K562 (cell line): ENCODE results near the gene OSTF1.

Experiments used
- CEBPB ChIP-seq: fragments of 450-650 bp; IDR thresholded peaks from 2 replicates; pipeline ENCODE4 v1.6.1; 2016; ENCODE audit warnings: missing genetic modification characterization, missing compliant biosample characterization
- IRF2 ChIP-seq: sonication (generic); formaldehyde crosslinking; IDR thresholded peaks from 2 replicates; pipeline ENCODE4 v1.8.1; 2022; ENCODE audit warnings: mild to moderate bottlenecking, missing genetic modification reagents
- MEF2D ChIP-seq: conservative IDR thresholded peaks from 2 replicates; pipeline ENCODE4 v1.6.1; 2016; ENCODE audit warnings: low read depth, missing genetic modification characterization, missing compliant biosample characterization
- POU5F1 ChIP-seq: fragments of 150-350 bp; IDR thresholded peaks from 2 replicates; pipeline ENCODE4 v1.6.1; 2014; ENCODE audit warnings: borderline replicate concordance, low read length, low read depth, mild to moderate bottlenecking; ENCODE audit not compliant: partially characterized antibody
- TF ChIP-seq, protein P1 (sequence below): IDR thresholded peaks from 2 replicates; pipeline ENCODE4 v1.6.1; 2012; ENCODE audit warnings: low read depth, low read length, improper control_type of control experiment, borderline replicate concordance
- TF ChIP-seq, protein P2 (sequence below): sonication (generic); formaldehyde crosslinking; IDR thresholded peaks from 2 replicates; pipeline ENCODE4 v1.5.0; 2020; ENCODE audit warnings: missing genetic modification reagents
- TF ChIP-seq, protein P3 (sequence below): sonication (generic); formaldehyde crosslinking; IDR thresholded peaks from 2 replicates; pipeline ENCODE4 v1.9.0; 2022; ENCODE audit warnings: mild to moderate bottlenecking, missing genetic modification reagents
- TF ChIP-seq, protein P4 (sequence below): fragments of 450-650 bp; IDR thresholded peaks from 2 replicates; pipeline ENCODE4 v1.6.1; 2016; ENCODE audit warnings: low read depth, mild to moderate bottlenecking, moderate library complexity
- TF ChIP-seq, protein P5 (sequence below), 2 experiments: fragments of 450-650 bp; formaldehyde crosslinking in 1 of 2; IDR thresholded peaks; 2 replicates each; pipeline versions ENCODE4 v1.4.0 to v1.6.1; 2014 to 2020; ENCODE audit warnings: mild to moderate bottlenecking in 2 of 2, borderline replicate concordance in 1 of 2, low read depth in 1 of 2
- TF ChIP-seq, protein P6 (sequence below), 3 experiments: IDR thresholded peaks in 2 of 3; conservative IDR thresholded peaks in 1 of 3; 2 replicates each; pipeline ENCODE4 v1.5.1; 2011 to 2012; ENCODE audit warnings: low read length in 3 of 3, mild to moderate bottlenecking in 3 of 3, control low read depth in 2 of 3, improper control_type of control experiment in 1 of 3, inconsistent platforms in 1 of 3, low read depth in 1 of 3, mixed read lengths in 1 of 3, moderate library complexity in 1 of 3; ENCODE audit not compliant: insufficient read depth in 2 of 3

DNA sequence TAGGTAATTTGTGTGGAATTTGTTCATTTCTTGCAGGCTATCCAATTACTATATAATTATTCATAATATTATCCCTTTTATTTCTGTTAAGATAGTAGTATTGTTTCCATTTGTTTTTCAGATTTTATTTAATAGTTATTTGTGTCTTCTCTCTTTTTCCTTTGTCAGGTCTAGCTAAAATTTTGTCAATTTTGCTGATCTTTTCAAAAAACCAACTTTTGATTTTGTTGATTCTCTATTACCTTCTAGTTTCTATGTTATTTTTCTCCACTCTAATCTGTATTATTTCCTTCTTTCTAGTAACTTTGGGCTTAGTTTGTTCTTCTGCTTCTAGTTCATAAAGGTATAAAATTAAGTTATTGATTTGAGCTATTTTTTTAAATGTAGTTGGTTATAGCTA, 76.3 kb downstream of the OSTF1 start:
- TF ChIP-seq, protein P1, sequence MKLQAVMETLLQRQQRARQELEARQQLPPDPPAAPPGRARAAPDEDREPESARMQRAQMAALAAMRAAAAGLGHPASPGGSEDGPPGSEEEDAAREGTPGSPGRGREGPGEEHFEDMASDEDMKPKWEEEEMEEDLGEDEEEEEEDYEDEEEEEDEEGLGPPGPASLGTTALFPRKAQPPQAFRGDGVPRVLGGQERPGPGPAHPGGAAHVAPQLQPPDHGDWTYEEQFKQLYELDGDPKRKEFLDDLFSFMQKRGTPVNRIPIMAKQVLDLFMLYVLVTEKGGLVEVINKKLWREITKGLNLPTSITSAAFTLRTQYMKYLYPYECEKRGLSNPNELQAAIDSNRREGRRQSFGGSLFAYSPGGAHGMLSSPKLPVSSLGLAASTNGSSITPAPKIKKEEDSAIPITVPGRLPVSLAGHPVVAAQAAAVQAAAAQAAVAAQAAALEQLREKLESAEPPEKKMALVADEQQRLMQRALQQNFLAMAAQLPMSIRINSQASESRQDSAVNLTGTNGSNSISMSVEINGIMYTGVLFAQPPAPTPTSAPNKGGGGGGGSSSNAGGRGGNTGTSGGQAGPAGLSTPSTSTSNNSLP, result no peak
- TF ChIP-seq POU5F1, result no peak
- TF ChIP-seq, protein P2, sequence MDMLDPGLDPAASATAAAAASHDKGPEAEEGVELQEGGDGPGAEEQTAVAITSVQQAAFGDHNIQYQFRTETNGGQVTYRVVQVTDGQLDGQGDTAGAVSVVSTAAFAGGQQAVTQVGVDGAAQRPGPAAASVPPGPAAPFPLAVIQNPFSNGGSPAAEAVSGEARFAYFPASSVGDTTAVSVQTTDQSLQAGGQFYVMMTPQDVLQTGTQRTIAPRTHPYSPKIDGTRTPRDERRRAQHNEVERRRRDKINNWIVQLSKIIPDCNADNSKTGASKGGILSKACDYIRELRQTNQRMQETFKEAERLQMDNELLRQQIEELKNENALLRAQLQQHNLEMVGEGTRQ, result no peak
- TF ChIP-seq, protein P3, sequence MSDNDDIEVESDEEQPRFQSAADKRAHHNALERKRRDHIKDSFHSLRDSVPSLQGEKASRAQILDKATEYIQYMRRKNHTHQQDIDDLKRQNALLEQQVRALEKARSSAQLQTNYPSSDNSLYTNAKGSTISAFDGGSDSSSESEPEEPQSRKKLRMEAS (CRISPR knock-in tag), result no peak
- TF ChIP-seq, protein P4, sequence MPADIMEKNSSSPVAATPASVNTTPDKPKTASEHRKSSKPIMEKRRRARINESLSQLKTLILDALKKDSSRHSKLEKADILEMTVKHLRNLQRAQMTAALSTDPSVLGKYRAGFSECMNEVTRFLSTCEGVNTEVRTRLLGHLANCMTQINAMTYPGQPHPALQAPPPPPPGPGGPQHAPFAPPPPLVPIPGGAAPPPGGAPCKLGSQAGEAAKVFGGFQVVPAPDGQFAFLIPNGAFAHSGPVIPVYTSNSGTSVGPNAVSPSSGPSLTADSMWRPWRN, result no peak
- TF ChIP-seq, protein P5, sequence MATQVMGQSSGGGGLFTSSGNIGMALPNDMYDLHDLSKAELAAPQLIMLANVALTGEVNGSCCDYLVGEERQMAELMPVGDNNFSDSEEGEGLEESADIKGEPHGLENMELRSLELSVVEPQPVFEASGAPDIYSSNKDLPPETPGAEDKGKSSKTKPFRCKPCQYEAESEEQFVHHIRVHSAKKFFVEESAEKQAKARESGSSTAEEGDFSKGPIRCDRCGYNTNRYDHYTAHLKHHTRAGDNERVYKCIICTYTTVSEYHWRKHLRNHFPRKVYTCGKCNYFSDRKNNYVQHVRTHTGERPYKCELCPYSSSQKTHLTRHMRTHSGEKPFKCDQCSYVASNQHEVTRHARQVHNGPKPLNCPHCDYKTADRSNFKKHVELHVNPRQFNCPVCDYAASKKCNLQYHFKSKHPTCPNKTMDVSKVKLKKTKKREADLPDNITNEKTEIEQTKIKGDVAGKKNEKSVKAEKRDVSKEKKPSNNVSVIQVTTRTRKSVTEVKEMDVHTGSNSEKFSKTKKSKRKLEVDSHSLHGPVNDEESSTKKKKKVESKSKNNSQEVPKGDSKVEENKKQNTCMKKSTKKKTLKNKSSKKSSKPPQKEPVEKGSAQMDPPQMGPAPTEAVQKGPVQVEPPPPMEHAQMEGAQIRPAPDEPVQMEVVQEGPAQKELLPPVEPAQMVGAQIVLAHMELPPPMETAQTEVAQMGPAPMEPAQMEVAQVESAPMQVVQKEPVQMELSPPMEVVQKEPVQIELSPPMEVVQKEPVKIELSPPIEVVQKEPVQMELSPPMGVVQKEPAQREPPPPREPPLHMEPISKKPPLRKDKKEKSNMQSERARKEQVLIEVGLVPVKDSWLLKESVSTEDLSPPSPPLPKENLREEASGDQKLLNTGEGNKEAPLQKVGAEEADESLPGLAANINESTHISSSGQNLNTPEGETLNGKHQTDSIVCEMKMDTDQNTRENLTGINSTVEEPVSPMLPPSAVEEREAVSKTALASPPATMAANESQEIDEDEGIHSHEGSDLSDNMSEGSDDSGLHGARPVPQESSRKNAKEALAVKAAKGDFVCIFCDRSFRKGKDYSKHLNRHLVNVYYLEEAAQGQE (IDR thresholded peaks at IDR 0.05; ENCODE audit: borderline replicate concordance), result no peak
- TF ChIP-seq, protein P5 (CRISPR knock-in tag; IDR thresholded peaks at IDR 0.05; ENCODE audit: low read depth), result no peak
- TF ChIP-seq, protein P6, sequence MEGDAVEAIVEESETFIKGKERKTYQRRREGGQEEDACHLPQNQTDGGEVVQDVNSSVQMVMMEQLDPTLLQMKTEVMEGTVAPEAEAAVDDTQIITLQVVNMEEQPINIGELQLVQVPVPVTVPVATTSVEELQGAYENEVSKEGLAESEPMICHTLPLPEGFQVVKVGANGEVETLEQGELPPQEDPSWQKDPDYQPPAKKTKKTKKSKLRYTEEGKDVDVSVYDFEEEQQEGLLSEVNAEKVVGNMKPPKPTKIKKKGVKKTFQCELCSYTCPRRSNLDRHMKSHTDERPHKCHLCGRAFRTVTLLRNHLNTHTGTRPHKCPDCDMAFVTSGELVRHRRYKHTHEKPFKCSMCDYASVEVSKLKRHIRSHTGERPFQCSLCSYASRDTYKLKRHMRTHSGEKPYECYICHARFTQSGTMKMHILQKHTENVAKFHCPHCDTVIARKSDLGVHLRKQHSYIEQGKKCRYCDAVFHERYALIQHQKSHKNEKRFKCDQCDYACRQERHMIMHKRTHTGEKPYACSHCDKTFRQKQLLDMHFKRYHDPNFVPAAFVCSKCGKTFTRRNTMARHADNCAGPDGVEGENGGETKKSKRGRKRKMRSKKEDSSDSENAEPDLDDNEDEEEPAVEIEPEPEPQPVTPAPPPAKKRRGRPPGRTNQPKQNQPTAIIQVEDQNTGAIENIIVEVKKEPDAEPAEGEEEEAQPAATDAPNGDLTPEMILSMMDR (IDR thresholded peaks at IDR 0.05 in 2 of 3, conservative IDR thresholded peaks at IDR 0.05 in 1 of 3; ENCODE audit: insufficient read depth in 2 of 3, low read depth in 1 of 3, low read length in 3 of 3), result no peak
- TF ChIP-seq CEBPB (tag), result no peak
- TF ChIP-seq IRF2 (CRISPR knock-in tag), result no peak
- TF ChIP-seq MEF2D (tag), result no peak
